ENCODE data around the gene LOXL4. TPM values are rescaled to one million over a fixed set of nuclear protein-coding genes. Genes with fewer than 3 reads are reported as not detected.

Gene LOXL4
- total RNA-seq, 1 experiment from 2014 or later, result not detected

- H3K36me3 ChIP-seq (ENCODE audit: insufficient read depth, low read length, poor library complexity, severe bottlenecking), result no peaks in the 10 kb centered on the region
- H3K27me3 ChIP-seq (replicated peaks; ENCODE audit: insufficient read depth, low read depth, low read length, poor library complexity), result no peaks in the 10 kb centered on the region
- CTCF ChIA-PET, result no interaction called here
- H3K4me3 ChIP-seq (ENCODE audit: low read depth, low read length, poor library complexity, severe bottlenecking), result no peak overlapping the region
- no peaks in the 10 kb centered on the region for H3K4me1 ChIP-seq (ENCODE audit: insufficient read depth, low read length, poor library complexity, severe bottlenecking)
- TF ChIP-seq CTCF (conservative IDR thresholded peaks at IDR 0.05; ENCODE audit: low read depth, low read length) (no peak), EZH2 (IDR thresholded peaks at IDR 0.05; ENCODE audit: borderline replicate concordance, low read depth, low read length, poor library complexity, severe bottlenecking) (no peak)
- BruUV-seq (replicated peaks), result no TSS peak
- H3K9me3 ChIP-seq (ENCODE audit: low read depth, low read length, poor library complexity, severe bottlenecking), result no peaks in the 10 kb centered on the region
- POLR2A ChIA-PET (ENCODE audit: low non-redundant PET), result no interaction called here
- intact Hi-C loops (cut with micrococcal nuclease; ENCODE audit: unreplicated experiment), result no loop called here
- no peak for DNase-seq (ENCODE audit: low spot score)
- no peak overlapping the region for H3K27ac ChIP-seq (ENCODE audit: low read depth, low read length, poor library complexity, severe bottlenecking)
These were observed 46.7 kb upstream of the LOXL4 start for GRCh38 chr10:98314532-98315284.

GRCh38 chr10:98313598-98313997 is 45.6 kb upstream of the LOXL4 start:
- POLR2A ChIA-PET (ENCODE audit: low non-redundant PET), result no interaction called here
- no peak for DNase-seq (ENCODE audit: low spot score)
- Histone ChIP-seq H3K4me3 (ENCODE audit: low read depth, low read length, poor library complexity, severe bottlenecking) (no peak overlapping the region), H3K9me3 (ENCODE audit: low read depth, low read length, poor library complexity, severe bottlenecking) (no peaks in the 10 kb centered on the region), H3K27me3 (replicated peaks; ENCODE audit: insufficient read depth, low read depth, low read length, poor library complexity) (no peaks in the 10 kb centered on the region), H3K36me3 (ENCODE audit: insufficient read depth, low read length, poor library complexity, severe bottlenecking) (no peaks in the 10 kb centered on the region), H3K4me1 (ENCODE audit: insufficient read depth, low read length, poor library complexity, severe bottlenecking) (no peaks in the 10 kb centered on the region), H3K27ac (ENCODE audit: low read depth, low read length, poor library complexity, severe bottlenecking) (no peak overlapping the region)
- CTCF ChIA-PET, result no interaction called here
- TF ChIP-seq CTCF (conservative IDR thresholded peaks at IDR 0.05; ENCODE audit: low read depth, low read length) (no peak), EZH2 (IDR thresholded peaks at IDR 0.05; ENCODE audit: borderline replicate concordance, low read depth, low read length, poor library complexity, severe bottlenecking) (no peak)
- BruUV-seq (replicated peaks), result no TSS peak
- intact Hi-C loops (cut with micrococcal nuclease; ENCODE audit: unreplicated experiment), result no loop called here

GRCh38 chr10:98312822-98313221 is 44.8 kb upstream of the LOXL4 start:
- ChIA-PET POLR2A (ENCODE audit: low non-redundant PET) (no interaction called here), CTCF (no interaction called here)
- intact Hi-C loops (cut with micrococcal nuclease; ENCODE audit: unreplicated experiment), result no loop called here
- no peak overlapping the region for H3K4me3 ChIP-seq (ENCODE audit: low read depth, low read length, poor library complexity, severe bottlenecking)
- DNase-seq (ENCODE audit: low spot score), result no peak
- BruUV-seq (replicated peaks), result no TSS peak
- H3K27ac ChIP-seq (ENCODE audit: low read depth, low read length, poor library complexity, severe bottlenecking), result no peak overlapping the region
- H3K9me3 ChIP-seq (ENCODE audit: low read depth, low read length, poor library complexity, severe bottlenecking), result no peaks in the 10 kb centered on the region
- TF ChIP-seq EZH2 (IDR thresholded peaks at IDR 0.05; ENCODE audit: borderline replicate concordance, low read depth, low read length, poor library complexity, severe bottlenecking) (no peak), CTCF (conservative IDR thresholded peaks at IDR 0.05; ENCODE audit: low read depth, low read length) (no peak)
- H3K36me3 ChIP-seq (ENCODE audit: insufficient read depth, low read length, poor library complexity, severe bottlenecking), result no peaks in the 10 kb centered on the region
- no peaks in the 10 kb centered on the region for H3K4me1 ChIP-seq (ENCODE audit: insufficient read depth, low read length, poor library complexity, severe bottlenecking)
- H3K27me3 ChIP-seq (replicated peaks; ENCODE audit: insufficient read depth, low read depth, low read length, poor library complexity), result no peaks in the 10 kb centered on the region

Data from A673 (cell line).